ENCODE results near the gene SETBP1.

The SETBP1 gene

GRCh38 chr18:44848644-44849335 lies 168.1 kb downstream of the SETBP1 start:
- DNase-seq, result no peak

- DNase-seq, result no peak
These were observed 168.7 kb downstream of the SETBP1 start for GRCh38 chr18:44849361-44849760.

- no peak for DNase-seq
These were observed 169.3 kb downstream of the SETBP1 start for GRCh38 chr18:44850001-44850400.

- no peak for DNase-seq
These were observed 171.4 kb downstream of the SETBP1 start for GRCh38 chr18:44851856-44852621.

GRCh38 chr18:44852818-44853217 lies 172.1 kb downstream of the SETBP1 start:
- DNase-seq, result no peak

GRCh38 chr18:44853430-44853829 lies 172.7 kb downstream of the SETBP1 start:
- DNase-seq, result no peak

GRCh38 chr18:44855681-44856080 lies 175.0 kb downstream of the SETBP1 start:
- no peak for DNase-seq

GRCh38 chr18:44856157-44856556 lies 175.5 kb downstream of the SETBP1 start:
- no peak for DNase-seq

GRCh38 chr18:44857081-44857480 lies 176.4 kb downstream of the SETBP1 start:
- DNase-seq, result no peak

- no peak for DNase-seq
These were observed 177.2 kb downstream of the SETBP1 start for GRCh38 chr18:44857744-44858491.

- DNase-seq, result no peak
These were observed 178.6 kb downstream of the SETBP1 start for GRCh38 chr18:44859263-44859662.

GRCh38 chr18:44859751-44860439 lies 179.2 kb downstream of the SETBP1 start:
- no peak for DNase-seq

GRCh38 chr18:44862112-44862511 lies 181.4 kb downstream of the SETBP1 start:
- DNase-seq, result no peak

GRCh38 chr18:44866103-44866502 lies 185.4 kb downstream of the SETBP1 start:
- DNase-seq, result no peak

GRCh38 chr18:44869533-44869932 lies 188.8 kb downstream of the SETBP1 start:
- DNase-seq, result no peak

- DNase-seq, result no peak
These were observed 190.2 kb downstream of the SETBP1 start for GRCh38 chr18:44870631-44871502.

GRCh38 chr18:44871771-44872170 lies 191.1 kb downstream of the SETBP1 start:
- no peak for DNase-seq

GRCh38 chr18:44876024-44876423 lies 195.3 kb downstream of the SETBP1 start:
- DNase-seq, result no peak

- no peak for DNase-seq
These were observed 196.1 kb downstream of the SETBP1 start for GRCh38 chr18:44876755-44877154.

GRCh38 chr18:44878335-44878734 lies 197.6 kb downstream of the SETBP1 start:
- DNase-seq, result no peak

- DNase-seq, result no peak
These were observed 199.5 kb downstream of the SETBP1 start for GRCh38 chr18:44880170-44880569.

Data from stimulated activated CD4-positive, alpha-beta T cell treated with anti-CD3 and anti-CD28 coated beads, Interleukin-4, amount 100 ng/mL, for 24 hours (primary cell).